Renal cortex interstitium (tissue), 11 donors: ENCODE data around the gene TSSK6. TPM values are rescaled to one million over a fixed set of nuclear protein-coding genes. Genes with fewer than 3 reads are reported as not detected.

Experiments used
- DNase-seq, 11 donors: peaks; one replicate each; pipeline ENCODE4 v3.0.0-alpha.2; 2013; ENCODE audit warnings: low read depth in 9 of 11, low spot score in 4 of 11; ENCODE audit errors: extremely low read depth in 1 of 11
- polyA plus RNA-seq, 3 donors: library from polyadenylated mRNA; unstranded; fragments of 120-200 nt; gene quantifications; one replicate each; pipeline ENCODE4 v1.2.1, GENCODE V29; 2013; ENCODE audit not compliant: insufficient read length in 3 of 3

TSSK6 gene
- polyA plus RNA-seq, 3 donors, result 0.59 to 1.4 (median 1.3) TPM

GRCh38 chr19:19535311-19536191 is 20.2 kb upstream of the TSSK6 start:
- DNase-seq, result no peak

GRCh38 chr19:19534556-19535265 is 19.4 kb upstream of the TSSK6 start:
- no peak for DNase-seq

- no peak for DNase-seq
Observed at GRCh38 chr19:19533841-19534240, 18.5 kb upstream of the TSSK6 start.

GRCh38 chr19:19532806-19533701 is 17.7 kb upstream of the TSSK6 start:
- no peak for DNase-seq

- peak in 6 of 11 donors; percentile 51 to 73 (median 64) for DNase-seq
Observed at GRCh38 chr19:19531951-19532805, 16.8 kb upstream of the TSSK6 start.

- no peak for DNase-seq
Observed at GRCh38 chr19:19530889-19531288, 15.5 kb upstream of the TSSK6 start.

GRCh38 chr19:19530423-19530804 is 15.1 kb upstream of the TSSK6 start:
- no peak for DNase-seq

- no peak for DNase-seq
Observed at GRCh38 chr19:19529783-19530422, 14.6 kb upstream of the TSSK6 start.

GRCh38 chr19:19528721-19529490 is 13.6 kb upstream of the TSSK6 start, which contains the start of gene YJEFN3:
TSS of gene YJEFN3 (plus strand) at chr19:19528911. CDS start at chr19:19528933, 22 bp downstream.
- no peak for DNase-seq

- no peak for DNase-seq
Observed at GRCh38 chr19:19527674-19528625, 12.6 kb upstream of the TSSK6 start.

- DNase-seq, result no peak
Observed at GRCh38 chr19:19527371-19527656, 12.0 kb upstream of the TSSK6 start.

GRCh38 chr19:19526581-19527370 is 11.4 kb upstream of the TSSK6 start:
- DNase-seq, result no peak

GRCh38 chr19:19525611-19526380 is 10.4 kb upstream of the TSSK6 start:
- no peak for DNase-seq

- DNase-seq, result no peak
Observed at GRCh38 chr19:19524053-19524452, 8.7 kb upstream of the TSSK6 start.

GRCh38 chr19:19523177-19523576 is 7.8 kb upstream of the TSSK6 start:
- DNase-seq, result no peak
